Fibroblast of lung (primary cell): ENCODE results near the gene OR10K2. TPM values are rescaled to one million over a fixed set of nuclear protein-coding genes. Genes with fewer than 3 reads are reported as not detected.

Experiments used
- DNase-seq, 2 donors: peaks; one replicate each; pipeline versions ENCODE4 v3.0.0 to v3.0.0-alpha.2; 2010; ENCODE audit warnings: low read depth in 2 of 2
- H2AFZ ChIP-seq: 2 replicates; pipeline ENCODE4 v1.5.1; 2012; ENCODE audit warnings: low read length, control low read depth, inconsistent platforms
- H3K27ac ChIP-seq: 2 replicates; pipeline ENCODE4 v1.5.1; 2011; ENCODE audit warnings: low read length, control low read depth; ENCODE audit not compliant: insufficient read depth
- H3K27me3 ChIP-seq: 2 replicates; pipeline ENCODE4 v1.5.1; 2011; ENCODE audit warnings: mild to moderate bottlenecking, low read length; ENCODE audit not compliant: control insufficient read depth, insufficient read depth
- H3K36me3 ChIP-seq: 2 replicates; pipeline ENCODE4 v1.5.1; 2011; ENCODE audit warnings: low read length; ENCODE audit not compliant: control insufficient read depth, insufficient read depth
- H3K4me1 ChIP-seq: 2 replicates; pipeline ENCODE4 v1.5.1; 2011; ENCODE audit warnings: low read length; ENCODE audit not compliant: control insufficient read depth, insufficient read depth; ENCODE audit errors: extremely low read depth
- H3K4me2 ChIP-seq: 2 replicates; pipeline ENCODE4 v1.5.1; 2011; ENCODE audit warnings: low read length, control low read depth; ENCODE audit not compliant: insufficient read depth; ENCODE audit errors: extremely low read depth
- H3K4me3 ChIP-seq, 4 experiments: fragments of 200-600 bp in 1 of 4; sonication (generic) in 1 of 4; replicated peaks in 1 of 4; 2 replicates each; pipeline ENCODE4 v1.5.1; 2011 to 2016; ENCODE audit warnings: low read length in 4 of 4, low read depth in 3 of 4, mild to moderate bottlenecking in 3 of 4, control low read depth in 2 of 4, inconsistent platforms in 1 of 4, mixed read lengths in 1 of 4; ENCODE audit not compliant: insufficient read depth in 1 of 4; ENCODE audit errors: control extremely low read depth in 1 of 4
- H3K79me2 ChIP-seq: 2 replicates; pipeline ENCODE4 v1.5.1; 2012; ENCODE audit warnings: mild to moderate bottlenecking, low read length, inconsistent platforms; ENCODE audit not compliant: control insufficient read depth, insufficient read depth
- H3K9ac ChIP-seq: 2 replicates; pipeline ENCODE4 v1.5.1; 2011; ENCODE audit warnings: mild to moderate bottlenecking, low read length, control low read depth; ENCODE audit not compliant: insufficient read depth
- H3K9me3 ChIP-seq: 2 replicates; pipeline ENCODE4 v1.5.1; 2012; ENCODE audit warnings: low read depth, low read length; ENCODE audit not compliant: control insufficient read depth, insufficient read depth
- H4K20me1 ChIP-seq: 2 replicates; pipeline ENCODE4 v1.5.1; 2011; ENCODE audit warnings: low read length; ENCODE audit not compliant: control insufficient read depth, insufficient read depth; ENCODE audit errors: extremely low read depth
- EZH2 ChIP-seq: IDR thresholded peaks from 2 replicates; pipeline ENCODE4 v1.5.1; 2012; ENCODE audit warnings: low read length, control low read depth, mild to moderate bottlenecking; ENCODE audit errors: missing control alignments
- polyA plus RNA-seq, 2 donors: library from polyadenylated mRNA; depleted of rRNA in 1 of 2; stranded (reverse) in 1 of 2; unstranded in 1 of 2; fragments of >200 nt; gene quantifications; 2 replicates each; pipeline ENCODE4 v1.2.1, GENCODE V29; 2011 to 2012; ENCODE audit warnings: missing spikeins in 1 of 2
- total RNA-seq: library from RNA; depleted of rRNA; stranded (reverse); fragments of >200 nt; gene quantifications from 2 replicates; pipeline ENCODE4 v1.2.1, GENCODE V29; 2014
- TF ChIP-seq, protein P1 (sequence below), 2 donors: IDR thresholded peaks in 1 of 2; conservative IDR thresholded peaks in 1 of 2; 1 replicate in 1 of 2; 2 replicates in 1 of 2; pipeline ENCODE4 v1.5.1; 2011 to 2012; ENCODE audit warnings: low read length in 2 of 2, control low read depth in 1 of 2, inconsistent platforms in 1 of 2, low read depth in 1 of 2, mild to moderate bottlenecking in 1 of 2

OR10K2 gene
- total and polyA plus RNA-seq, 2 donors (not counting 1 experiment from before 2014, with no cell fraction given): not detected

DNA sequence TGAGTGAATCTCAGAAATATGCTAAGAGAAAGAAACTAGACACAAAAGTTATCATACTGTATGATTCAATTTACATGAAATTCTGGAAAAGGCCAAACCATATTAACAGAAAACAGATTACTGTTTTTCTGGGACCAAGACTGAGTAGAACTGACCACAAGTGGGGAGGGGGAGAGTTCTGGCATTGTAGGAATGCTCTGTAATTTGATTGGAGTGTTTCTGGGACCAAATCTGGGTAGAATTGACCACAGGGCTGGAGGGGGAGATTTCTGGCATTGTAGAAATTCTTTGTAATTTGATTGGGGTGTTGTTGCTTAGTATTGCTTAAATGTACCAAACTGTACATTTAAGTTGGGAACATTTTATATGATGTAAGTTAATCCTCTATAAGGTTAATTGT lies 32.2 kb upstream of the OR10K2 start:
- TF ChIP-seq, protein P1, sequence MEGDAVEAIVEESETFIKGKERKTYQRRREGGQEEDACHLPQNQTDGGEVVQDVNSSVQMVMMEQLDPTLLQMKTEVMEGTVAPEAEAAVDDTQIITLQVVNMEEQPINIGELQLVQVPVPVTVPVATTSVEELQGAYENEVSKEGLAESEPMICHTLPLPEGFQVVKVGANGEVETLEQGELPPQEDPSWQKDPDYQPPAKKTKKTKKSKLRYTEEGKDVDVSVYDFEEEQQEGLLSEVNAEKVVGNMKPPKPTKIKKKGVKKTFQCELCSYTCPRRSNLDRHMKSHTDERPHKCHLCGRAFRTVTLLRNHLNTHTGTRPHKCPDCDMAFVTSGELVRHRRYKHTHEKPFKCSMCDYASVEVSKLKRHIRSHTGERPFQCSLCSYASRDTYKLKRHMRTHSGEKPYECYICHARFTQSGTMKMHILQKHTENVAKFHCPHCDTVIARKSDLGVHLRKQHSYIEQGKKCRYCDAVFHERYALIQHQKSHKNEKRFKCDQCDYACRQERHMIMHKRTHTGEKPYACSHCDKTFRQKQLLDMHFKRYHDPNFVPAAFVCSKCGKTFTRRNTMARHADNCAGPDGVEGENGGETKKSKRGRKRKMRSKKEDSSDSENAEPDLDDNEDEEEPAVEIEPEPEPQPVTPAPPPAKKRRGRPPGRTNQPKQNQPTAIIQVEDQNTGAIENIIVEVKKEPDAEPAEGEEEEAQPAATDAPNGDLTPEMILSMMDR (conservative IDR thresholded peaks at IDR 0.05 in 1 of 2, IDR thresholded peaks at IDR 0.05 in 1 of 2; ENCODE audit: low read depth in 1 of 2, low read length in 2 of 2): no peak
- no peak for TF ChIP-seq EZH2
- no peak overlapping the region for H3K9ac ChIP-seq

DNA sequence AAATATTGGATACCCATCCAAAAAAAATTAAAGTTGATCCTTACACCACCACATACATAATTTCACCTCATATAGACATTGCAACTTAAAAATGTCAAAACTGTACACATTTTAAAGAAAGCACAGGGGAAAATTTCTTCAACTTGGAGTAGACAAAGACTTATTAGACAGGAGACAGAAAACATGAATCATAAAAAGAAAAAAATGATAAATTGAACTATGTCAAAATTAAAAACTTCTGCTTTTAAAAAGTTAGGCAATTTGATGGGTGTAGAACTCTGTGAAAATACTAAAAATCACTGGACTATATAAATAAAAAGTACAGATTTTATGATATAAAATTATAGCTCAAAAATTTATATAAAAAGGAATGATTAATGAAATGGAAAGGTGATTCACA lies 31.2 kb upstream of the OR10K2 start:
- H3K36me3 ChIP-seq: no peaks in the 10 kb centered on the region
- H3K79me2 ChIP-seq: no peaks in the 10 kb centered on the region
- H3K27ac ChIP-seq: no peak overlapping the region
- no peaks in the 10 kb centered on the region for H3K27me3 ChIP-seq
- H4K20me1 ChIP-seq: no peaks in the 10 kb centered on the region
- no peak overlapping the region for H3K9ac ChIP-seq
- DNase-seq: no peak
- no peak overlapping the region for H3K4me3 ChIP-seq
- no peaks in the 10 kb centered on the region for H3K9me3 ChIP-seq
- no peaks in the 10 kb centered on the region for H3K4me1 ChIP-seq
- TF ChIP-seq, protein P1 (conservative IDR thresholded peaks at IDR 0.05 in 1 of 2, IDR thresholded peaks at IDR 0.05 in 1 of 2; ENCODE audit: low read depth in 1 of 2, low read length in 2 of 2): no peak
- no peak for TF ChIP-seq EZH2
- no peak overlapping the region for H2AFZ ChIP-seq
- no peak overlapping the region for H3K4me2 ChIP-seq

More for the DNA sequence above, 32.2 kb upstream of the OR10K2 start:
- H2AFZ ChIP-seq: no peak overlapping the region
- H4K20me1 ChIP-seq: no peaks in the 10 kb centered on the region
- no peak overlapping the region for H3K4me3 ChIP-seq
- no peaks in the 10 kb centered on the region for H3K27me3 ChIP-seq
- no peaks in the 10 kb centered on the region for H3K79me2 ChIP-seq
- no peak for DNase-seq
- no peaks in the 10 kb centered on the region for H3K4me1 ChIP-seq
- no peaks in the 10 kb centered on the region for H3K9me3 ChIP-seq
- no peak overlapping the region for H3K4me2 ChIP-seq
- no peak overlapping the region for H3K27ac ChIP-seq
- H3K36me3 ChIP-seq: no peaks in the 10 kb centered on the region

DNA sequence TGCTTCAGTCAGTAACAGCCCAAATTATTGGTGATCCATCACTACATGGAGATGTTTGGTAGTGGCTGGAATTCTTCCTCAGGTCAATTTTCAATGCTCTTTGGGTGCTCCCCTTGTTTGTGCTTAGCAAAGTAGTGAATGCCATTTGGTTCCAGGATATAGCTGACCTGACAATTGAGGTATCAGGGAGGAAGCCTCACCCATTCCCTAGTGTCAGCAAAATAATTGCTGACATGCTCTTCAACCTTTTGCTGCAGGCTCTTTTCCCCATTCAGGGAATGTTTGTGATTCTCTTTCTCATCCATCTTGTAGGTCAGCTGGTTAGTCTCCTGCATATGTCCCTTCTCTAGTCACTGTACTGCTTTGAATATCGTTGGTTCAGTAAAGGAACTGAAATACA lies 28.5 kb upstream of the OR10K2 start:
- Histone ChIP-seq H4K20me1 (no peaks in the 10 kb centered on the region), H3K27me3 (no peaks in the 10 kb centered on the region), H3K4me2 (no peak overlapping the region), H3K9ac (no peak overlapping the region), H3K36me3 (no peaks in the 10 kb centered on the region), H3K9me3 (no peaks in the 10 kb centered on the region), H3K27ac (no peak overlapping the region), H2AFZ (no peak overlapping the region), H3K4me1 (no peaks in the 10 kb centered on the region), H3K4me3 (no peak overlapping the region), H3K79me2 (no peaks in the 10 kb centered on the region)
- DNase-seq: no peak
- TF ChIP-seq EZH2: no peak
- TF ChIP-seq, protein P1 (conservative IDR thresholded peaks at IDR 0.05 in 1 of 2, IDR thresholded peaks at IDR 0.05 in 1 of 2; ENCODE audit: low read depth in 1 of 2, low read length in 2 of 2): no peak
